ENCODE data around the gene RASAL1.

DNA sequence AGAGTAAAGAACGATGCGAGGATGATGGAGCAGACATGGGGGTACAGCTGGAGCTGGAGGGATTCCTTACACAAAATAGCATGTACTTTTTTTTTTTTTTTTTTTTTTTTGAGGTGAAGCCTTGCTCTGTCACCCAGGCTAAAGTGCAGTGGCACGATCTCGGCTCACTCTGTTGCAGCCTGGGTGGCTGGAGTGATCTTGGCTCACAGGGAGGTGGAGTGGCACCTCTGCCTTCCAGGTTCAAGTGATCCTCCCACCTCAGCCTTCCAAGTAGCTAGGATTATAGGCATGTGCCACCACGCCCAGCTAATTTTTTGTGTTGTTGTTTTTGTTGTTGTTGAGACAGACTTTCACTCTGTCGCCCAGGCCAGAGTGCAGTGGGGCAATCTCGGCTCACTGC, 5.1 kb upstream of the RASAL1 start:
- TF ChIP-seq, protein P1, sequence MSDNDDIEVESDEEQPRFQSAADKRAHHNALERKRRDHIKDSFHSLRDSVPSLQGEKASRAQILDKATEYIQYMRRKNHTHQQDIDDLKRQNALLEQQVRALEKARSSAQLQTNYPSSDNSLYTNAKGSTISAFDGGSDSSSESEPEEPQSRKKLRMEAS (IDR thresholded peaks at IDR 0.05), result no peak
- TF ChIP-seq RAD21 (IDR thresholded peaks at IDR 0.05; ENCODE audit: low read depth), result no peak
- no peak for TF ChIP-seq CEBPB (IDR thresholded peaks at IDR 0.05)
- TF ChIP-seq, protein P2, sequence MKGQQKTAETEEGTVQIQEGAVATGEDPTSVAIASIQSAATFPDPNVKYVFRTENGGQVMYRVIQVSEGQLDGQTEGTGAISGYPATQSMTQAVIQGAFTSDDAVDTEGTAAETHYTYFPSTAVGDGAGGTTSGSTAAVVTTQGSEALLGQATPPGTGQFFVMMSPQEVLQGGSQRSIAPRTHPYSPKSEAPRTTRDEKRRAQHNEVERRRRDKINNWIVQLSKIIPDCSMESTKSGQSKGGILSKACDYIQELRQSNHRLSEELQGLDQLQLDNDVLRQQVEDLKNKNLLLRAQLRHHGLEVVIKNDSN (IDR thresholded peaks at IDR 0.05), result no peak
- no peak for TF ChIP-seq CREB1 (IDR thresholded peaks at IDR 0.05; ENCODE audit: low read depth)
- no peak for TF ChIP-seq EGR1 (IDR thresholded peaks at IDR 0.05)
- no peak for TF ChIP-seq FOXM1 (IDR thresholded peaks at IDR 0.05; ENCODE audit: borderline replicate concordance, low read depth)
- no peak for TF ChIP-seq NFIC (IDR thresholded peaks at IDR 0.05)
- no peak for TF ChIP-seq EP300 (IDR thresholded peaks at IDR 0.05; ENCODE audit: borderline replicate concordance)
- TF ChIP-seq TEAD4 (IDR thresholded peaks at IDR 0.05), result no peak
- no peak for TF ChIP-seq TAF1 (IDR thresholded peaks at IDR 0.05; ENCODE audit: low read depth)
- TF ChIP-seq, protein P3, sequence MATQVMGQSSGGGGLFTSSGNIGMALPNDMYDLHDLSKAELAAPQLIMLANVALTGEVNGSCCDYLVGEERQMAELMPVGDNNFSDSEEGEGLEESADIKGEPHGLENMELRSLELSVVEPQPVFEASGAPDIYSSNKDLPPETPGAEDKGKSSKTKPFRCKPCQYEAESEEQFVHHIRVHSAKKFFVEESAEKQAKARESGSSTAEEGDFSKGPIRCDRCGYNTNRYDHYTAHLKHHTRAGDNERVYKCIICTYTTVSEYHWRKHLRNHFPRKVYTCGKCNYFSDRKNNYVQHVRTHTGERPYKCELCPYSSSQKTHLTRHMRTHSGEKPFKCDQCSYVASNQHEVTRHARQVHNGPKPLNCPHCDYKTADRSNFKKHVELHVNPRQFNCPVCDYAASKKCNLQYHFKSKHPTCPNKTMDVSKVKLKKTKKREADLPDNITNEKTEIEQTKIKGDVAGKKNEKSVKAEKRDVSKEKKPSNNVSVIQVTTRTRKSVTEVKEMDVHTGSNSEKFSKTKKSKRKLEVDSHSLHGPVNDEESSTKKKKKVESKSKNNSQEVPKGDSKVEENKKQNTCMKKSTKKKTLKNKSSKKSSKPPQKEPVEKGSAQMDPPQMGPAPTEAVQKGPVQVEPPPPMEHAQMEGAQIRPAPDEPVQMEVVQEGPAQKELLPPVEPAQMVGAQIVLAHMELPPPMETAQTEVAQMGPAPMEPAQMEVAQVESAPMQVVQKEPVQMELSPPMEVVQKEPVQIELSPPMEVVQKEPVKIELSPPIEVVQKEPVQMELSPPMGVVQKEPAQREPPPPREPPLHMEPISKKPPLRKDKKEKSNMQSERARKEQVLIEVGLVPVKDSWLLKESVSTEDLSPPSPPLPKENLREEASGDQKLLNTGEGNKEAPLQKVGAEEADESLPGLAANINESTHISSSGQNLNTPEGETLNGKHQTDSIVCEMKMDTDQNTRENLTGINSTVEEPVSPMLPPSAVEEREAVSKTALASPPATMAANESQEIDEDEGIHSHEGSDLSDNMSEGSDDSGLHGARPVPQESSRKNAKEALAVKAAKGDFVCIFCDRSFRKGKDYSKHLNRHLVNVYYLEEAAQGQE (IDR thresholded peaks at IDR 0.05; ENCODE audit: low read depth), result no peak
- no peak for TF ChIP-seq YY1 (IDR thresholded peaks at IDR 0.05; ENCODE audit: low read depth)

Data from Ishikawa (cell line).